ENCODE data around the gene OSBPL8.

OSBPL8 gene

GRCh38 chr12:76455582-76456345, 103.8 kb downstream of the OSBPL8 start:
- TF ChIP-seq POLR2A (IDR thresholded peaks at IDR 0.05; ENCODE audit: low read depth, low read length) = no peak
- FAIRE-seq = peak; percentile 99
- DNase-seq (ENCODE audit: insufficient read length, low spot score) = peak; percentile 32

DNA sequence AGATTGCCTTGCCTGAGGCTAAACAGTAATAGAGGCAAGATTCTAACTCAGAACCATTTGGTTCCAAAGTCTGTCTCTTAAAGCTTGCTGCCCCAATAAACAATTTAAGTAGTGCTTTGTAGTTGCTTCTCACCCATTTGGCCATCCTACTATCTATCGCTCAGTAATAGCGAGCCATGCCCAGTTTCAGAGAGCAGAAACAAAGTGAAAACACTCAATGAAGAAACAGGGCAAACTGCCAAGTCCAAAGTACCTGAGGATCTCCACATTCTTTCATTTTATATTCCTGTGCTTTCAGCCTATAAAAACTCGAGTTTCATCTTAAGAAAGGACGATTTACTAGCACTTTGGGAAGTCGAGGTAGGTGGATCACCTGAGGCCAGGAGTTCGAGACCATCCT, 108.0 kb downstream of the OSBPL8 start:
- no peak for TF ChIP-seq POLR2A (IDR thresholded peaks at IDR 0.05; ENCODE audit: low read depth, low read length)
- FAIRE-seq (no peak), DNase-seq (ENCODE audit: insufficient read length, low spot score) (no peak)

DNA sequence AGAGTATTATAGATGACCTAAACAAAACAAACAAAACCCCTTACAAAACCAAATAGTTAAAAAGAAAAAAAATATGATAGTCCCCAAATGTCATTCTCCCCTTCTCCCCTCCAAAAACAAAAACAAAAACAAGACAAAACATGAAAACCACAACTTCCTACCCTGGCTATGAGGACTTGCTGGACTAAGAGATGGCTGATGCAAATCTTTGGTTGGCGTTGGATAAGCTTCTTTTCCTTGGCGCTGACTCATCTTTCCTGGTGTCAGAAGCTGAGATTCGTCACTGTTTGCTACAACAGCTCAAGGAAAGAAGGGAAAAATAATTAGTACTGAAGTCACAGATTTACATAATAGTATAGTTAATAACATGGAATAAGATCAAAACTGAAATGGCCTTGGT, 108.9 kb downstream of the OSBPL8 start:
- no peak for TF ChIP-seq POLR2A (IDR thresholded peaks at IDR 0.05; ENCODE audit: low read depth, low read length)
- DNase-seq (ENCODE audit: insufficient read length, low spot score) (peak; percentile 27), FAIRE-seq (peak; percentile 98)

- FAIRE-seq (peak; percentile 41), DNase-seq (ENCODE audit: insufficient read length, low spot score) (no peak)
- no peak for TF ChIP-seq POLR2A (IDR thresholded peaks at IDR 0.05; ENCODE audit: low read depth, low read length)
Observed at GRCh38 chr12:76449993-76450392, 109.6 kb downstream of the OSBPL8 start.

DNA sequence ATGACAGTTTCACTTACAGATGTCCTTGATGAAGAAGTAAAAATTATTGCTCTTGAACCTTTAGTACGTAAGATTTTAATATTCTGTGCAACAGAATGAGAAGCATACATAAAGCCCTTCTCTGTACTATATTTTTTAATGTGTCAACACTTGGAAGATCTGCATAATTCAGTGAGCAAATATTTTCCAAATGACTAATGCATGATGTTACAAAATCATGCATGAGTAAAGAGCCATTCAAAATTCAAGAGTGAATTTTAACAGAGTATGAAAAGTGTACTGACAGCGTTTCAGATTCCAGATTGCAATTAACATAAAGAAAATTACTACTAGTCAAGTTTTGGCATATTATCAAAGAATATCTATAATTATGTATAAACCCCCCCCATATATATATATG, 110.0 kb downstream of the OSBPL8 start:
- TF ChIP-seq POLR2A (IDR thresholded peaks at IDR 0.05; ENCODE audit: low read depth, low read length) = no peak
- FAIRE-seq (peak; percentile 94), DNase-seq (ENCODE audit: insufficient read length, low spot score) (no peak)

DNA sequence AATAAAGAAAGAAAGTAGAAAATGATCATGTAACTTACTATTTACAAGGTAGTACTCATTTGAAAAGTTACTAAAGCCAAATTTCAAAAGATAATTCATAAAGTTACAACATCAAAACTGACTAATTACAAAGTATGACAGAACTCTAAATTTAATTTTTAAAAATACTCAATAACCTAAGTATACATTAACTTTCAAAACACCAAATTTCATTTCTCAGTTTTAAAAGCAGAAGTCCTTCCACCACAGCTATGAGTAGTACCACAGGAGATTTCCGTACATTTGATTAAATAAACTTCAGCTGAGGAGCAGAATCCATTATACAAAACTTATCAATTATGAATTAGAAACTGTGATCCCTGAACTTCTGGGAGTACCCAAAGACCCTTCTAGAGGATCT, 110.6 kb downstream of the OSBPL8 start:
- DNase-seq (ENCODE audit: insufficient read length, low spot score) (no peak), FAIRE-seq (no peak)
- no peak for TF ChIP-seq POLR2A (IDR thresholded peaks at IDR 0.05; ENCODE audit: low read depth, low read length)

DNA sequence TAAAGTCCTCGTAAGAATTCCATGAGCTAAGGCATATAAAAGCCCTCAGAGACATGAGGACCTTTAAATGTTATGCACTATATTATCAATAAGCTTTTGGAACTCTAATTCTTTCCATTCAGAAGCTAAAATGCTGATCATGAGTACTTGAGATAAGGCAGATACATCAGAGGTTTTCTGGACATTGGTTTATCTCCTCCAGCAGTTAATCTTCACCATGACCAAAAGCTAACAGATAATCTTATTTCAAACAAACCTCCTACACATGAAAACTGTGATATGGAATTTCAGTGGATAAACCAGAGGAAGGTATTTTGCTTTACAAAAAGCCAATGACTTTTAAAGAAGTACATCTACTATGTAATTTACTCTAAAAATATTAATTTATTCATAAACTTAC, 113.5 kb downstream of the OSBPL8 start:
- FAIRE-seq = peak; percentile 53
- no peak for TF ChIP-seq POLR2A (IDR thresholded peaks at IDR 0.05; ENCODE audit: low read depth, low read length)
- no peak for DNase-seq (ENCODE audit: insufficient read length, low spot score)

GRCh38 chr12:76445462-76445861, 114.1 kb downstream of the OSBPL8 start:
- TF ChIP-seq POLR2A (IDR thresholded peaks at IDR 0.05; ENCODE audit: low read depth, low read length) = no peak
- DNase-seq (ENCODE audit: insufficient read length, low spot score) = no peak
- no peak for FAIRE-seq

DNA sequence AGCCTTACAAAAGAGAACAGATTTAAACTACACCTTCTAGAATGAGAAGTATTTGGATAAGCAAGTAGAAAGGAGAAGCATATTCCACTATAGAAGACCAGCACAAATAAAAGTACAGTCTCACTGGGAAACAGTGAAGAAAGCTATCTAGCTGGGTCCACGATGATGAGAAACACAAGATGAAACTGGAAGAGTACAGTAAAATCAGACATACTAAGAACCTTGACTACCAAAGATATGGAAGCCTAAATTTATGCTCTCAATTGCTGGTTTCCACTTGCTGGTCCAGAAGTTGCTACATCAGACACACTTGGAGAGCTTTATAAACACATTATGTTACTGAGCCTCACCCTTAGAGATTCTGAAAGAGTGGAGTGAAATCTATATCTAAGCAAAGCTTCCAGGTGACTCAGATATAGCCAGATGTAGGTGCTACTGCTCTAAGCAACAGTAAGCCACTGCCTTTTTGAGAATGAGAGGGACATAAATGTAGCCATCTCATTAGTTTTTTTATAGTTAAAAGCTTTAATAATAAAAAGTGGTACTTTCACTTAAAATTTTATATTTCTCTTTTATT, 115.1 kb downstream of the OSBPL8 start:
- FAIRE-seq = no peak
- no peak for DNase-seq (ENCODE audit: insufficient read length, low spot score)
- TF ChIP-seq POLR2A (IDR thresholded peaks at IDR 0.05; ENCODE audit: low read depth, low read length) = no peak

DNA sequence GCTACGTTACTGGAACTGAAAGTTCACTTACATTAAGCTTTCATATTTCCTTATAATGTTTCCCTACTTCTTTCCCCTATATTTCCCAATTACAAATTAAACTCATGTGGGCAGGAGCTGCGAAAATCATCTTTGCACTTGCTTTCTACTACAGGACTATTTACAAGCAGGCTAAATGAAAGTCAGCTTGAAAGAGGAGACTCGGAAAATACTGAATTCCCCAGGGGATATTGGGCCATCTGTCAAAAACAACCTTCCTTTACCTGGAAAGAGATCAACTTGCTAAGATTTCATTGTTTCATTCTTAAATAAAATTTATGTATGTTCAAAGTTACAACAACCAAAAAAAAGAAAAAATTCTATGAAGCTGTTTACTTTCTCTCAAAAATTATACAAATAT, 118.6 kb downstream of the OSBPL8 start:
- TF ChIP-seq POLR2A (IDR thresholded peaks at IDR 0.05; ENCODE audit: low read depth, low read length) = no peak
- DNase-seq (ENCODE audit: insufficient read length, low spot score) (no peak), FAIRE-seq (no peak)

- FAIRE-seq = no peak
- TF ChIP-seq POLR2A (IDR thresholded peaks at IDR 0.05; ENCODE audit: low read depth, low read length) = no peak
- DNase-seq (ENCODE audit: insufficient read length, low spot score) = no peak
Observed at GRCh38 chr12:76432733-76433132, 126.8 kb downstream of the OSBPL8 start.

DNA sequence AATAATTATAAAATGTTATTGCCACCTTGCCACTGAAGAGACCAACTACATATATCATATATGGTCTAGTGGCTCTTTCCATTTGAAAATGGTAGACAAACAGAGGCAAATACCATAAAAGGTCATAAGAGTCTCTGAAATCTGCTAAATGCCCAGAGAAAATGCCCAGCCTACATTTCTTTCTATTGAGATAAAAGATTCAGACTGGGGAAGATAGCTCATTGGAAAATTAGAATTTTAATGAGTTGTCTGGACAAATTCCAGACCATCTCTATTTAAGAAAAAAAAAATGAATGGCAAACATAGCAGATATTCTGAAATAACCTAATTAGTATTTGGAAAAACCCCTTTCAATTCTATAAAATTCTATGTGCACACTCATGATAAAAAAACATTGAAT, 131.5 kb downstream of the OSBPL8 start:
- FAIRE-seq (no peak), DNase-seq (ENCODE audit: insufficient read length, low spot score) (no peak)
- TF ChIP-seq POLR2A (IDR thresholded peaks at IDR 0.05; ENCODE audit: low read depth, low read length) = no peak

DNA sequence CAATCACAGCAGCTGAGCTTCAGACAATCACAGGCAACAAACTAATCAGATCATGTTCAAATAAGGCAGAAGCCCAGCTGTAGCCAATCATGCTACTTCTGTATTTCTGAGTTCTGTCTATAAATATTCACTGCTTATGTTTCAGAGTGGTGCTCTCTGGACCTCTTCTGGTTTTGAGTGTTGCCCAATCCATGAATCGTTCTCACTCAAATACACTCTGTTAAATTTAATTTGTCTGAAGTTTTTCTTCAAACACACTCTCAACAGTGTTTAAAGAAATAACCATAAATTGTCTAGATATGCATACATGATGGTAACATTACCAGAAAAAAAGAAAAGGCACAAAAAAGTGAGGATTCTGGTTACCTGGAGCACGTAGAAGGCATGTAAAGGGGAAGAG, 133.4 kb downstream of the OSBPL8 start:
- no peak for TF ChIP-seq POLR2A (IDR thresholded peaks at IDR 0.05; ENCODE audit: low read depth, low read length)
- DNase-seq (ENCODE audit: insufficient read length, low spot score) = no peak
- no peak for FAIRE-seq

- no peak for TF ChIP-seq POLR2A (IDR thresholded peaks at IDR 0.05; ENCODE audit: low read depth, low read length)
- no peak for DNase-seq (ENCODE audit: insufficient read length, low spot score)
- no peak for FAIRE-seq
Observed at GRCh38 chr12:76424941-76425340, 134.6 kb downstream of the OSBPL8 start.

Measured in H54 (cell line).